Upper lobe of left lung (tissue), 6 donors: ENCODE measurements around the gene MAP2. TPM values are rescaled to one million over a fixed set of nuclear protein-coding genes. Genes with fewer than 3 reads are reported as not detected.

Experiments
- ATAC-seq, 2 donors: fragments of 200-7000 bp; cut with Tn5 transposase; one replicate each; pipeline ENCODE4 v1.9.1; 2022; ENCODE audit warnings: mild to moderate bottlenecking in 2 of 2, moderate library complexity in 2 of 2; ENCODE audit not compliant: low FRiP score in 2 of 2
- DNase-seq, 2 donors: peaks; one replicate each; pipeline ENCODE4 v3.0.0-alpha.2; 2019 to 2020
- H3K27ac ChIP-seq, 4 donors: fragments of 200-600 bp; sonication (generic); one replicate each; pipeline ENCODE4 v1.5.1; 2016 to 2019
- H3K27me3 ChIP-seq, 4 donors: fragments of 200-600 bp; sonication (generic); one replicate each; pipeline ENCODE4 v1.5.1; 2017 to 2019
- H3K36me3 ChIP-seq, 4 donors: fragments of 200-600 bp; sonication (generic); one replicate each; pipeline ENCODE4 v1.5.1; 2016 to 2019
- H3K4me1 ChIP-seq, 4 donors: fragments of 200-600 bp; sonication (generic); one replicate each; pipeline ENCODE4 v1.5.1; 2018 to 2019
- H3K4me3 ChIP-seq, 4 donors: fragments of 200-600 bp; sonication (generic); one replicate each; pipeline ENCODE4 v1.5.1; 2017 to 2019; ENCODE audit warnings: mild to moderate bottlenecking in 2 of 4, moderate library complexity in 1 of 4
- H3K9me3 ChIP-seq, 4 donors: fragments of 200-600 bp; sonication (generic); one replicate each; pipeline ENCODE4 v1.5.1; 2018 to 2019
- EP300 ChIP-seq, 4 donors: sonication (generic); formaldehyde crosslinking; IDR thresholded peaks; one replicate each; pipeline ENCODE4 v1.5.1; 2017; ENCODE audit warnings: antibody characterized with exemption in 4 of 4, control low read depth in 2 of 4
- POLR2A ChIP-seq, 4 donors: fragments of 450-650 bp; IDR thresholded peaks; one replicate each; pipeline ENCODE4 v1.5.1; 2016 to 2017; ENCODE audit warnings: antibody characterized with exemption in 4 of 4, mild to moderate bottlenecking in 2 of 4
- POLR2AphosphoS5 ChIP-seq, 2 donors: sonication (generic); formaldehyde crosslinking; IDR thresholded peaks; one replicate each; pipeline ENCODE4 v1.5.1; 2017; ENCODE audit warnings: antibody characterized with exemption in 2 of 2
- WGBS, 2 donors: methylation state at CpG; one replicate each; pipeline ENCODE4 v1.1.5; 2017 to 2018; 5-methylcytosine and 5-hydroxymethylcytosine counted together
- total RNA-seq, 6 donors: library from RNA; depleted of rRNA in 4 of 6; stranded (reverse); fragments of >200 nt in 4 of 6; gene quantifications; one replicate each; pipeline versions ENCODE4 v1.1.0 to v1.2.1, GENCODE V29; 2016 to 2021
- TF ChIP-seq, protein P1 (sequence below), 6 experiments: fragments of 450-650 bp in 4 of 6; fragments of 200-600 bp in 2 of 6; sonication (generic) in 2 of 6; IDR thresholded peaks; one replicate each; pipeline ENCODE4 v1.5.1; 2016 to 2019; ENCODE audit warnings: antibody characterized with exemption in 6 of 6
- donor health status: DM: no; HTN: no; CAD: no; lungs with moderate emphysema.
- donor health status: DM: no; HTN: yes; CAD: no; lungs with severe emphysema.

Gene MAP2
- total RNA-seq, 6 donors from 2014 or later = 25.2 to 121 (median 58.7) TPM

DNA sequence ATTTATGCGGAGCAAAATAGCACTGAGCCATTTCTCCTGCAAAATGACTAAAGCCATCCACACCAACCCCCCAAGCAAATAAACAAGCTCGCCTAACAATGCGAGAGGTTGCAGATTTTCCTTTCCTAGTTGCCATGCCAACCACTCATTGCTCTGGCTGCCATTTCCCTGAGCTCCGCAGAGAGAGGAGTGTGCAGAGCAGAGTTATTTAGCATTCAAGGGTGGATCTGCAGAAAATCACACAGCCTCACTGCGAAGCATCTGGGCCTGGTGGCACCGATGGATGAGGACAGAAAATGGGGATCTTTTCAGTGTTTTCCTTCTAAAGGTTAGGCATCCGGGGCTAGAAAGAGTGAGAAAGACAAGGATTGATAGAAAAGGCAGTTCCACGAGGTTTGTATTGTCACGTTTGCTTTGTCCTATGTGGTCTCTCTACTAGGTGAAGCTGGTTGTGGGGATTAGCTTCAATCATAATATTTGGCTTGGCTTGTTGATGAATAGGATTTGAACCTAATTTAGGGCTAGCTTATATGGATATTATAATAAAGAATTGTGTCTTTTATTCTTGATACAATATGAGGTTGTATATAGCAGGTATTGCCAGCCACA, 237.5 kb downstream of the MAP2 start:
- Histone ChIP-seq H3K36me3 (no peaks in the 10 kb centered on the region), H3K9me3 (no peaks in the 10 kb centered on the region), H3K4me1 (no peaks in the 10 kb centered on the region), H3K4me3 (no peak overlapping the region), H3K27ac (no peak overlapping the region), H3K27me3 (no peaks in the 10 kb centered on the region)
- DNase-seq = no peak
- 61 to 69% methylated on average over 9 of the region's 9 CpGs for WGBS, 2 donors
- ATAC-seq = no peak
- TF ChIP-seq, protein P1, sequence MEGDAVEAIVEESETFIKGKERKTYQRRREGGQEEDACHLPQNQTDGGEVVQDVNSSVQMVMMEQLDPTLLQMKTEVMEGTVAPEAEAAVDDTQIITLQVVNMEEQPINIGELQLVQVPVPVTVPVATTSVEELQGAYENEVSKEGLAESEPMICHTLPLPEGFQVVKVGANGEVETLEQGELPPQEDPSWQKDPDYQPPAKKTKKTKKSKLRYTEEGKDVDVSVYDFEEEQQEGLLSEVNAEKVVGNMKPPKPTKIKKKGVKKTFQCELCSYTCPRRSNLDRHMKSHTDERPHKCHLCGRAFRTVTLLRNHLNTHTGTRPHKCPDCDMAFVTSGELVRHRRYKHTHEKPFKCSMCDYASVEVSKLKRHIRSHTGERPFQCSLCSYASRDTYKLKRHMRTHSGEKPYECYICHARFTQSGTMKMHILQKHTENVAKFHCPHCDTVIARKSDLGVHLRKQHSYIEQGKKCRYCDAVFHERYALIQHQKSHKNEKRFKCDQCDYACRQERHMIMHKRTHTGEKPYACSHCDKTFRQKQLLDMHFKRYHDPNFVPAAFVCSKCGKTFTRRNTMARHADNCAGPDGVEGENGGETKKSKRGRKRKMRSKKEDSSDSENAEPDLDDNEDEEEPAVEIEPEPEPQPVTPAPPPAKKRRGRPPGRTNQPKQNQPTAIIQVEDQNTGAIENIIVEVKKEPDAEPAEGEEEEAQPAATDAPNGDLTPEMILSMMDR (IDR thresholded peaks at IDR 0.05) = no peak
- TF ChIP-seq EP300 (IDR thresholded peaks at IDR 0.05) = no peak

DNA sequence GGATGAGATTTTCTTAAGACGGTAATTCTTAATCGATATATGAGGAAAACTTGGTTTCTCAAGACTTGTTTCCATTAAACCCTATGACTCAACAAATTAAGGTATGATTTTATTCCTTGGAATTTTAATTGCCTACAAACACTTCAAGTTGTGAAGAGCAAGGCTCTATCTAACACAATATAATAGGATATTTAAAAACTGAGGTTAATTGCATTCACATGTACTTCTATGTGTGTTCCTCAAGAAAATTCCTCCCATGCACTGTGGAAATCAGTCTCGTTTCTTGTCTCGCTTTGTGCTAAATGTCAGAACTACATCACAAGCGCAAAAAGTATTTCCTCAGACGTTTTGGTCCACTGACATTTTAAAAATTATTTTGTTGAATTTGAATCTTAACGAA, 238.2 kb downstream of the MAP2 start:
- no peaks in the 10 kb centered on the region for H3K4me1 ChIP-seq
- no peak for TF ChIP-seq POLR2AphosphoS5 (IDR thresholded peaks at IDR 0.05)
- no peak for TF ChIP-seq POLR2A (IDR thresholded peaks at IDR 0.05)
- TF ChIP-seq EP300 (IDR thresholded peaks at IDR 0.05) = no peak
- TF ChIP-seq, protein P1 (IDR thresholded peaks at IDR 0.05) = no peak
- no peak overlapping the region for H3K27ac ChIP-seq
- H3K9me3 ChIP-seq = no peaks in the 10 kb centered on the region
- ATAC-seq (no peak), DNase-seq (no peak)
- H3K4me3 ChIP-seq = no peak overlapping the region
- no peaks in the 10 kb centered on the region for H3K36me3 ChIP-seq
- WGBS, 2 donors = 89 to 91% methylated on average over 7 of the region's 7 CpGs
- no peaks in the 10 kb centered on the region for H3K27me3 ChIP-seq

DNA sequence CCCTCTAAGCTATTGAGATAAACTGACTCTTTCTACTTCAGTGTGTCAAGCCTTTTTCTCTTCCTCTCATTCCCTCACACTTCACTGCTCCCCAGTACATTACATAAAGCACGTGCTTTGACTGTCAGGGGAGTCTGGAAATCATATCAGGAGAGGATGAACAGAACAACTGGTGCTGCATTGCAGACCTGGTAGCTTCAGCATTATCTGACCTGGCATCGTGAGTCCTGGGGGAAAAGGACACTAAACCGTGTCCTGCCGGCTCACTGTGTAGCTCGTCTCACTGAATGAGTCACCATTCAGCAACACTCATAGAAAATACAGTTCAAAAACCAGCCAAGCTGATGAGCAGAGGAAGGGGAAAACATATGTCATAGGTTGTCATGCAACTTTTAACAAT, 239.3 kb downstream of the MAP2 start:
- Histone ChIP-seq H3K9me3 (no peaks in the 10 kb centered on the region), H3K27me3 (no peaks in the 10 kb centered on the region), H3K4me3 (no peak overlapping the region), H3K27ac (no peak overlapping the region), H3K36me3 (no peaks in the 10 kb centered on the region), H3K4me1 (no peaks in the 10 kb centered on the region)
- no peak for DNase-seq
- TF ChIP-seq POLR2AphosphoS5 (IDR thresholded peaks at IDR 0.05) = no peak
- TF ChIP-seq EP300 (IDR thresholded peaks at IDR 0.05) = no peak
- TF ChIP-seq POLR2A (IDR thresholded peaks at IDR 0.05) = no peak
- TF ChIP-seq, protein P1 (IDR thresholded peaks at IDR 0.05) = no peak
- WGBS, 2 donors = 28 to 38% methylated on average over 5 of the region's 5 CpGs
- ATAC-seq = no peak

DNA sequence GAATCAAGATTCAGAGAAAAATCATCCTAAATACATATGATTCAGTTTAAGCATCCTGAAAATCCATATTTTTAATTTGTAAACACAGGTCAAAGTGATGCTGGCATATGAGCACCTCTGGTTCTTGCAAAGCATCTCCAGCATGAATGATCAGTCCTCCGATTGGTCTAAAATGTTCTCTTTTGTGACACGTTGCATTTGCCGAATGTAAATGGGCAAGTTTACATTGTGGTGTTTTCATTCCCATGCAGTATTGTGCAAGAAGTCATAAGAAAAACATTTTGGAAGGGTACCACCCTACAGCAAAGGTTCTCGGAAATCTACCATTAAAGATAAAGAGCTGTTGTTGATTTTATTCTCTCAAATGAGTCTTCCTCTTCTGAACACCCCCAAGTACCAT, 239.8 kb downstream of the MAP2 start:
- H3K4me1 ChIP-seq = no peaks in the 10 kb centered on the region
- no peak for TF ChIP-seq POLR2A (IDR thresholded peaks at IDR 0.05)
- TF ChIP-seq EP300 (IDR thresholded peaks at IDR 0.05) = no peak
- no peak for TF ChIP-seq POLR2AphosphoS5 (IDR thresholded peaks at IDR 0.05)
- TF ChIP-seq, protein P1 (IDR thresholded peaks at IDR 0.05) = no peak
- no peaks in the 10 kb centered on the region for H3K36me3 ChIP-seq
- H3K27ac ChIP-seq = no peak overlapping the region
- ATAC-seq = no peak
- no peaks in the 10 kb centered on the region for H3K9me3 ChIP-seq
- DNase-seq = no peak
- 77 to 80% methylated on average over 4 of the region's 4 CpGs for WGBS, 2 donors
- no peaks in the 10 kb centered on the region for H3K27me3 ChIP-seq
- no peak overlapping the region for H3K4me3 ChIP-seq

DNA sequence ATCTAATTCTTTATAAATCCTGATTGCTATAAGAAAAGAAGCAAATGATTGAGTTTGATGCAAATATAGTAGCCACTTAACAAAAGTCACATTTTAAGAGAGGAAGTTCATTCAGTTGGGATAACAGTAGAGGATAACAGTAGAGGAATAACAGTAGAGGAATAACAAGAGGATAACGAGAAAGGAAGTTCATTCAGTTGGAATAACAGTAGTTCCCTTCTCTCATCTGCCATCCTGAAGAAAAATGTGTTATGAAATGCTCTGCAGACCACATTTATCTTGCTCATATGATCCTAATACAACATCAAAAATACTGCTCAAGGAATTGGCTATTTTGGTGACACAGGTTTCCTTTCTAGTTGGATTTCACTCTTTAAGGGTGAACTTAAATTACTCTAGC, 242.4 kb downstream of the MAP2 start:
- 57 to 80% methylated on average over 1 of the region's 1 CpG for WGBS, 2 donors
- ATAC-seq (no peak), DNase-seq (no peak)
- Histone ChIP-seq H3K9me3 (no peaks in the 10 kb centered on the region), H3K4me3 (no peak overlapping the region), H3K4me1 (no peaks in the 10 kb centered on the region), H3K27me3 (no peaks in the 10 kb centered on the region), H3K36me3 (no peaks in the 10 kb centered on the region), H3K27ac (no peak overlapping the region)
- TF ChIP-seq EP300 (IDR thresholded peaks at IDR 0.05) (no peak), POLR2AphosphoS5 (IDR thresholded peaks at IDR 0.05) (no peak), POLR2A (IDR thresholded peaks at IDR 0.05) (no peak)
- TF ChIP-seq, protein P1 (IDR thresholded peaks at IDR 0.05) = no peak
